Epithelial cell of prostate (primary cell): Measurements from ENCODE around the gene ZBTB43.
A peak's percentile ranks its signal among the peaks of the same experiment; 100 is the strongest.

ENCODE experiments used
- DNase-seq: peaks from one replicate; pipeline ENCODE4 v3.0.0-alpha.2; 2011; ENCODE audit warnings: low read depth, low spot score
- H3K27ac ChIP-seq: fragments of 450-650 bp; 2 replicates; pipeline ENCODE4 v1.5.1; 2017; ENCODE audit warnings: mild to moderate bottlenecking

ZBTB43 gene

DNA sequence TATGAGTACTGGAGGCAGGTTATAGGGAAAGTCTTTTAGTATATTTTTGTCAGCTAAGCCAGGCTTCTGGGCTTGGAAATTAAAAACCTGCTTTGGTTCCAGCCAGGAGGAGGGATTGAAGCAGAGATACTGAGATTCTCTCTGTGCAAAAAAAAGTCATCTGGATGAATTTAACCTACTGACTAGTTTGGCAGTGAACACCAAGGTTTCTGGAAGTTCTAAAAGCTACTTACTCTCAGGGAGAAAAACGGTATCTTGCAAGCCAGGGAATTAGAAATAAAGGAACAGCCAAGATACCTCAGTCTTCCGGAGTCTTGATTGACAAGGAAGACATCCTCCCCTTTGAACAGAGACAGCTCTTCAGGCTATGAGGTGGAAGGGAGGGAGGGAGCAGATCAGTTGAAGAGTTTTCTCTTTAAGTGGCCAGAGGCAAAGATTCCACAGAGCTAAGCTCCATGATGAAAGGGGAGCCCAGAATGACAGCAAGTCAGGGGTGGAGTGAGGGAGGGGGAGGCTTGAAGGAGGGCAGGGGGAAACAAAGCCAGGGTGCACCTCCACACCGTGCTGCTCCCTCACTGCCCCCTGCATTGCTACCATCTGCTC is 47.3 kb downstream of the ZBTB43 start:
- H3K27ac ChIP-seq: no peak overlapping the region

DNA sequence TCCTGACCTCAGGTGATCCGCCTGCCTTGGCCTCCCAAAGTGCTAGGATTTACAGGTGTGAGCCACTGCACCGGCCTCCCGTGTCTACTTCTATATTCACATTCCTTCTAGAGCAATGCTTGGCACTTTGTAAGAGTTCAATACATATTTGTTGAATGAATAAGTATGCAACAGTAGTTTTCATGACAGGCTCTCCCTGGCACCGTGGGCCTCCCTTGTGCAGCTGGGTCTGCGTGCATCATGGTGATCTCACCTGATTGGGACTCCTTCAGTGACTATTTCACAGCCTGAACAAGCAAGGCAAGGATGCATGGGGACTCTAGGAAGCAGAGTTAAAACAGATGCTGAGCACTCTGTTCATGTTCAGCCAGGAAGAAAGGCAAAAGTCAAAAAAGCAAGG is 48.8 kb downstream of the ZBTB43 start:
- no peak overlapping the region for H3K27ac ChIP-seq
- peak; percentile 46 for DNase-seq

More for the DNA sequence above, 47.3 kb downstream of the ZBTB43 start:
- DNase-seq: no peak

DNA sequence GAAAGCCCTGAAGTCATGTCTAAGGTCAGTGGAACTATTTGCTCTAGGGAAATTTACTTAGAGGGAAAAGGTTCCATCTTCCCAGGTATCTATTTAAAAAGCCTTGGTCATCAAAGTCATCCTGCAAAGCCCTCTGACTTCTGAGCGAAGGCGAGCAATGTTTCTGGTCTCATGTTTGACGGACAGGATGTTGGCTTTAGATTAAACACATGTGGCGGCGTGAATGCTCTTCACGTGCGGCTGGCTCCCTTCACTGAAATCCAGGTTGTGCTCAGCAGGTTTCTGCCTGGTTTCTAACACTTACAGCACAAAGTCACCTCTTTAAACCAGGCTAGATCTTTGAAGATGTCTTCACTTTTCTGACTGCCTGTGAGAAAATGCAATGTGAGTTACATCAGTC is 49.9 kb downstream of the ZBTB43 start:
- no peak overlapping the region for H3K27ac ChIP-seq
- DNase-seq: no peak

- DNase-seq: no peak
- no peak overlapping the region for H3K27ac ChIP-seq
These were observed 51.6 kb downstream of the ZBTB43 start for GRCh38 chr9:126856326-126856877.

DNA sequence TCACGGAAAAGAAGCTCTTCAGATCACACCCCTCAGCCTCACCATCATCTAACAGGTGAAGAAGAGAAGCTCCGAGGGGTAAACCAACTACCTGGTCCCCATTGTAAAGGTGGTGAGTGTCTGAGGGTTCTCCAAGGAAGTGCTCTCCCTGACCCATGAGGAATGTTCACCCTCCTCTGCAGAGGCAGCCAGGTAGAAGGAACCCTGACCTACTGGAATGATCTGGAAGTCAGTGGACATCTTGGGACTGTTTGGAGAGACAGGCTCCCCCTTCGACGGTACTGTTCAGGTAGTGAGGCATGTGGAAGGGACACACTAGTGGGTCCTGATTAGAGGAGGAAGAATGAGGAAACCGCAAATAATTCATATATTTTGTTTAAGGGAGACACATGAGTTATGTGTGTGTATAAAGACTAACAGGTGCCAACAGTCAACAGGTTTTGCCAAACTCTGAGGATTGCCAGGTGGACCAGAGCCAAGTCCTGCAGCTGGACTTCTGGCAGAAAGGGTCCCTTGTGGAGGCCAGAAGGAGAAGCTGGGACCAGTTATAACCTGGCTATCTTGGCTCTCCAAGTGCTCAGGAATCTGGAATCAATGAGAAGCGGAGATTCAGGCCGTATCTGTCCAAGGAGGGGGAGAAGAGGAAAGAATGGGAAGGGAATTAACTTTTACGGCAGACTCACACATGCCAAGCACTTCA is 52.6 kb downstream of the ZBTB43 start:
- no peak for DNase-seq
- no peak overlapping the region for H3K27ac ChIP-seq

DNA sequence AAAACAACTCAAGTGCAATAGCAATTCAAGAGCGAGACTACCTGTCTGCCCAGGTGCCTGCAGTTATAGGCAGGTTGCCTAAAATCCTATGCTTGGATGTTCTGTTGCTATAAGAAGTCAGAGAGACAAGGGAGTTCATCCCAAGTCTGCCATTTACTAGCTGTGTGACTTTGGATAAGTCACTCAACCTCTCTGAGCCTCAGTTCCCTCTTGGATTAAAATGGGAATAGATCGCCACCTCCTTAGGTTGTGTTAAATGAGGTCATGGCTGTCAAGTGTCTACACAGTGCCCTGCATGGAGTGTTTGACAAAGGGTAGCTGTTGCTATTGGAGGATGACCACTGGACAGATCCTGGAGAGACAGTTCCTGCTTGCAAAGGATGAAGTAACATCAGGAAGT is 54.3 kb downstream of the ZBTB43 start:
- no peak overlapping the region for H3K27ac ChIP-seq
- no peak for DNase-seq

GRCh38 chr9:126860077-126860756 is 55.4 kb downstream of the ZBTB43 start, which contains the start of gene ZBTB34:
Gene ZBTB34, plus strand, starts transcription at chr9:126860639. Its CDS starts 18,761 bp downstream, at chr9:126879400.
- DNase-seq: no peak
- H3K27ac ChIP-seq: peak within 1 kb of the TSS; percentile 67

DNA sequence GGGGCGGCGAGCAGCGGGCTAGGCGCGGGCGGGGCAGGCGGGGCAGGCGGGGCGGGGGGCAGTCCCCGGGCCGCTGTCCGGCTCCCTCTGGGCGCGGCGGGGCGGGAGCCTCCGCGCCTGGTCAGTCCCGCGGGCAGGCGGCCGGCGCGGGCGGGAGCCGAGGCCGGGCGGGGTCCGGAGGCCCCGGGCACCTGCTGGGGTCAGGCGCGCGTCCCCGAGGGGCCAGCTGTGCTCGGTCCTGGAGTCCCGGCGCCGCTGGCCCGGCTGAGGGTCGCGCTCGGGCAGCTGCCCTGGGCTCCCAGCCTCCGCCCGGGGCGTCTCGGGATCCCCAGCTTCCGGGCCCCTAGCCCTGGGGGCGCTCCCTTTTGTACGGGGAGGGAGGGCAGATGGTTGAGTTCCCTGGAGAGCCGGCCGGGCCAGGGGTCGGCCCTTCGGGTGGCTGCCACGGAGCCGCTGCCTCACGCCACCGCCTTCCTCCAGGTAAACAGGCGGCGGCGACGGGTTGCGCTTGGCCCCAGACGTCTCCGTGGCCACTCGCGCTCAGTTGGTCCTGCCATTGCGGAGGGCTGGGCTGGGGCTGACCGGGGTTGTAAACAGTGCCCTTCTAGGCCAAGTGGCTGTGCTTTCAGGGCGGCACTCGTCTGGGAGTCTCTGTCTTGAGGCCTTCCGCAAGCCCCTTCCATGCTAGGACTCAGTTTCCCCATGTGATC is 56.1 kb downstream of the ZBTB43 start:
- DNase-seq: no peak
- H3K27ac ChIP-seq: peak overlapping the region; percentile 67

- DNase-seq: no peak
- peak overlapping the region; percentile 67 for H3K27ac ChIP-seq
These were observed 56.9 kb downstream of the ZBTB43 start for GRCh38 chr9:126861707-126862103.

GRCh38 chr9:126862104-126862761 is 57.4 kb downstream of the ZBTB43 start:
- DNase-seq: no peak
- H3K27ac ChIP-seq: peak overlapping the region; percentile 67

- no peak overlapping the region for H3K27ac ChIP-seq
- no peak for DNase-seq
These were observed 59.9 kb downstream of the ZBTB43 start for GRCh38 chr9:126864771-126865170.

- H3K27ac ChIP-seq: peak overlapping the region; percentile 17
- no peak for DNase-seq
These were observed 64.5 kb downstream of the ZBTB43 start for GRCh38 chr9:126869368-126869767.

- no peak for DNase-seq
- no peak overlapping the region for H3K27ac ChIP-seq
These were observed 67.7 kb downstream of the ZBTB43 start for GRCh38 chr9:126872516-126872915.

- no peak for DNase-seq
- no peak overlapping the region for H3K27ac ChIP-seq
These were observed 69.9 kb downstream of the ZBTB43 start for GRCh38 chr9:126874546-126875314.

DNA sequence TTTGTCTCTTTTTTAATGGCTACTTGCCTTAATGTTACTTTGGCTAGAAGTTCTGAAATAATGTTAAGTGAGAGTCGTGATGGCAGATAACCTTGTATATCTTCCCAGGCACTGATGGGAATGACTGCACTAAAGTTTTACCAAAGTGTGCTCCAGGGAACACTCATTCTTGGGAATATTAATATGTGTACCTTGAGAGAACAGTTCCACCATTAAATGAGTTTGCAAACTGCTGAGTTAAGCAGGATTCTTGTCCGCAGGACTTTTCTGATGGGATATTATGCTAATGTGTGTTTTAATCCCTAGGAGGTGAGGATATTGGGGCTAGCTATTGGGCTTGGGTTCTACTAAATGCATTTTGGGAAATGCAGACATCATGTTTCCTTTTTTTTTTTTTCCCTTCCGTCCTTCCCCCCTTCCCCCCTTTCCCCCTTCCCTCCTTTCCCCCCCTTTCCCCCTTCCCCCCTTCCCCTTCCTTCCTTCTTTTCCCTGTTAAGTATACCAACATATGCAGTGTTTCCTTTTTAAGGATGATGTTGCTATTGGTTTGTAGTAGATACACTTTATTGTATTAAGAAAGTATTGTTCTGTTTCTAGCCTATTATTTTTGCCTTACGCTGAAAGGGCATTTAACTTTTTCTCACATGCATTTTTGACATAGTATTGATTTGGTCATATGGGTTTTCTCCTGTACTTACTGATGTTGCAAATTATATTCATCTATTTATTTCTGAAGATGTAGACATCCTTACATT is 71.1 kb downstream of the ZBTB43 start:
- no peak overlapping the region for H3K27ac ChIP-seq
- DNase-seq: no peak

DNA sequence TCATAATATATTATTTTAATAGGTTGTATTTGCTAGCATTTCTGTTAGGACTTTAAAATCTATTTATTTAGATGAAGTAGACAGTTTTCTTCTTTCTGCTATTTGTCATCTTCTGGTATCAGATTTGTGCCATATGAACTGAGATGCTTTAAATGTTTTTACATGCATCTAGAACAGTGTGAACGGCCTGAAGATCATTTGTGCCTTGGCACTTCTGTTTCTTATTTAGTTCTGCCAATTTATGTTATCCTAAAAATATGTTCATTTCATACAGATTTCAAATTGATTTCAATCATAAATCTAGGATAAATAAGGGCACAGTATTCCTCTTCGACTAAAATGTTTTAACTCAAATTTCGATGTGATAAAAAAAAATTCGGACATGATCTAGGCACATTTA is 71.7 kb downstream of the ZBTB43 start:
- no peak overlapping the region for H3K27ac ChIP-seq

GRCh38 chr9:126877418-126877817 is 72.6 kb downstream of the ZBTB43 start:
- no peak overlapping the region for H3K27ac ChIP-seq
- no peak for DNase-seq

More for the DNA sequence above, 71.7 kb downstream of the ZBTB43 start:
- no peak for DNase-seq

DNA sequence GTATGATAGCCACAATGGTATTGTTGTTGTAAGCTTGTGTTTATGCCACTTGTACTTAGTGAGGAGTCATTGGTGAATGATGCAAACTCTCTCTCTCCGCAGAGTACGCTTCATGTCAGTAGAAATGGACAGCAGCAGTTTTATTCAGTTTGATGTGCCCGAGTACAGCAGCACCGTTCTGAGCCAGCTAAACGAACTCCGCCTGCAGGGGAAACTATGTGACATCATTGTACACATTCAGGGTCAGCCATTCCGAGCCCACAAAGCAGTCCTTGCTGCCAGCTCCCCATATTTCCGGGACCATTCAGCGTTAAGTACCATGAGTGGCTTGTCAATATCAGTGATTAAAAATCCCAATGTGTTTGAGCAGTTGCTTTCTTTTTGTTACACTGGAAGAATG is 74.4 kb downstream of the ZBTB43 start:
- no peak for DNase-seq
- no peak overlapping the region for H3K27ac ChIP-seq
